EH (cell line): ENCODE results near the gene TH.
"Not testable (repeated sequence)": the region's sequence is repeated elsewhere in the genome, so short reads cannot be mapped to it uniquely, and the experiment has no call there.

Experiments used
- DNase-seq: peaks from one replicate; pipeline ENCODE4 v3.0.0-alpha.2; 2015; ENCODE audit warnings: low read depth

TH gene

GRCh38 chr11:2195756-2196088 lies 24.1 kb upstream of the TH start:
- DNase-seq, result no peak

GRCh38 chr11:2194877-2195755 lies 23.5 kb upstream of the TH start:
- DNase-seq, result peak; percentile 37

DNA sequence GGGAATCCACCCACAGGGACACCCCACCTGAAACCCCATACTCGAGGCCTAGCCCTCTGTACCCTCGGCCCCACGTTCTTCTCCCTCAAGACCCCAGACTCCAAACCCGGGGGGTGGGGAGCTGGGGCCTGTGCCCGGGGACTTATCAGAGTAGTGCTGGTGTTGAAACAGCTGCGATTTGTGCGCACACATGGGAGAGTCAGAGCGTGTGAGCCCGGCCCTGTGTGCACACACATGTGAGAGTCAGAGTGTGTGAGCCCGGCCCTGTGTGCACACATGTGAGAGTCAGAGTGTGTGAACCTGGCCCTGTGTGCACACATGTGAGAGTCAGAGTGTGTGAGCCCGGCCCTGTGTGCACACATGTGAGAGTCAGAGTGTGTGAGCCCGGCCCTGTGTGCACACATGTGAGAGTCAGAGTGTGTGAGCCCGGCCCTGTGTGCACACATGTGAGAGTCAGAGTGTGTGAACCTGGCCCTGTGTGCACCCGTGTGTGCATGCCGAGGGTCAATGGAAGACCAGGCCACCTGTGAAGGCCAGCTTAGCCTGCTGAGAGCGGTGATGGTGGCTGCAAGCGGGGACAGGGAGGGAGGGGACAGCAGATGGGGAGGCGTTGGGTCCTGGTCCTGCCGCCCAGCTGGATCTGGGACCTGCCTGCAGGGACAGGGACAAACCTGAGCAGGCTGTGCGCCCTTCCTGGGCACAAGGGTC lies 22.4 kb upstream of the TH start:
- DNase-seq, result not testable (repeated sequence)

DNA sequence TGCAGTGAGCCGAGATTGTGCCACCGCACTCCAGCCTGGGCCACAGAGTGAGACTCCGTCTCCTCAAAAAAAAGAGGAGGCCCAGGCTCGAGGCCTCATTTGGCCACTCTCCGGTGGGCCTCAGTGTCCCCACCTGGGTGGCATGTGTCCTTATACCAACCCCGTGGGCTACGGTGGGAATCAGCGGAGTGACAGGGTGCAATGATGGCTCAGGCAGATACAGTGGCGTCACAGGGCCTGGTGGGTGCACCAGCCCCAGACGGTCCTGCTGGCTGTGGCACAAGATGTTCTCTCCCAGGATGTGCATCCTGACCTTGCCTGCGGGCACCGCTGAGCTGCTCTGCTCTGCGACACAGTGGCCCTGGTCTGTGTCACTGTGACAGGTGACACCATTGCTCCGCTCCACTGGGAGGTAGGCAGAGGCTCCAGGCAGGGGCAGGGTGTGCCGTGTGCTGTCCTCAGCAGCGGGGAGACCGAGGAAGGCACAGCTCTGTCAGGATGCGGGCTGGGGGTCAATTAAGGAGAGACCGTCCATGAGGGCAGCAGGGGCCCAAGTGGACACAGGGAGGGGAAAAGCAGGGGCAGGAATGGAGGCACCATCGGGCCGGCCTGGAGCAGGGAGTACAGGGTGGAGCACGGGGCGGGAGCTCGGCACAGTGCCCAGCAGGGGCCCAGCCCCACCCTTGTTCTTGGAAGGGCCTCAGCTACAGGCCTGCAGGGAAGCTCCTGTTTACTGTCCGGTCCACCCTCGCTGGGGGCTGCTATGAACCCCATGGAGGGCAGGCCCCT lies 21.7 kb upstream of the TH start:
- no peak for DNase-seq

- no peak for DNase-seq
Measured at GRCh38 chr11:2192435-2192834, 20.8 kb upstream of the TH start.

GRCh38 chr11:2191883-2192282 lies 20.3 kb upstream of the TH start:
- no peak for DNase-seq

DNA sequence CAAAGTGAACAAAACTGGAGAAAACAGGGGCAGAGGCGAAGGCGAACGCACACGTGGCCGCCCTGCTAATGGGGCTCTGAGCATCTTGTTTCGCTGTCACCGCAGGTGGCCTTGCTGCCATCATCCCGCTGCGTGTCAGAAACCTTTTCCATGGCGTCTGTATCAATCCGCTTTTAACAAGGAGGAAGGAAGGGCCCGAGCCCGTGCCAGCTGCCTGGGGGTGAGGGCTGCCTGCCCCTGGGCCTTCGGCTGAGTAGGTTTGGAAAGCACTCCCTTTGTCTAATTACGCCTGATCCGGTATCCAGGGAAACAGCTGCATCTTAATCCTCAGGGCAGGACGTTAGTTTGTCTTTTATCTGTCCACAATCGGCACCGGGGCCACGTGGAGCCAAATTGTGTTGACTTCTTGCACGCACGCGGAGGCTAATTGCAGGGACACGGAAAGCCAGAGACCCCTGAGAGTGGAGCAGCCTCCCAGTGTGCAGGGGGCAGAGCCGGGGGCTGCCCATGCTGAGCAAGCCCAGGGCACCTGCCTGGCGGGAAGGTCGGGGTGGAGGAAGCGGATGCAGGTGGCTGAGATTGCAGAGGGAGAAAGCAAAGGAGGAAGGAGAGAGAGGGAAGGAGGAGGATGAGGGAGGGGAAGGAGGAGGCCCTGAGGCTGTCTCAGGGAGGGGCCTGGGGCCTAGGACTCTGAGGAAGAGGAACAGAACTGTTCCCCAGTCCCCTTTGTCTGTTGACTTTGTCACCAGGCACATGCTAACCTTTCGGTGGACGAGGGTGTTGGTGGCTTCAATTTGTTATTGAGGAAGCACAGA lies 19.2 kb upstream of the TH start:
- no peak for DNase-seq

GRCh38 chr11:2189938-2190656 lies 18.5 kb upstream of the TH start:
- DNase-seq, result no peak

DNA sequence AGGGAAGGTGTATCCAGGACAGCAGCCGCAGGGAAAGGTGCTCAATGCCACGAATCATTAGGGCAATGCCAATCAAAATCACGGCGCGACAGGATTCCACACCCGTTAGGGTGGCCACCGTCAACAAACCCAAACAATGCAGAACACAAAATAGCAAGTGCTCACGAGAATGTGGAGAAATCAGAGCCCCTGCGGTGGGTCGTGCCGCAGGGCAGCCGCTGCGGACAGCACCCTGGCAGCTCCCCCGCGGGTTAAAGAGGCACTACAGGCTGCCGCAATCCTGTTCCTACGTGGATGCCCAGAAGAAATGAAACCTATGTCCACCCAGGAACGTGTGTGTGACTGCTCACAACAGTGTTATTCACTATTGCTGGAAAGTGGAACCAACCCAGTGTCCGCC lies 17.1 kb upstream of the TH start:
- no peak for DNase-seq

DNA sequence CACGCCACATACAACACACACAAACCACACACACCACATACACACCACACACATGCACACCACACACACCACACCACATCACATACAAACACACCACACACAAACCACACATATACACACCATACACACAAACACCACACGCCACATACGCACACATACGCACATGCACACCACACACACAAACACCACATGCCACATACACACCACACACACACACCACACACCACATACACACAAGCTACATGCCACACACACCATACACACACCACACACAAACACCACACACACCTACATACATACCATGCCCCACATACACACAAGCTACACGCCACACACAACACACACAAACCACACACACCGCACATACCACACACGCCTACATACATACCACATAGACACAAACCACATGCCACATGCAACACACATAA lies 15.7 kb upstream of the TH start:
- no peak for DNase-seq

GRCh38 chr11:2186669-2187279 lies 15.2 kb upstream of the TH start:
- peak; percentile 17 for DNase-seq

DNA sequence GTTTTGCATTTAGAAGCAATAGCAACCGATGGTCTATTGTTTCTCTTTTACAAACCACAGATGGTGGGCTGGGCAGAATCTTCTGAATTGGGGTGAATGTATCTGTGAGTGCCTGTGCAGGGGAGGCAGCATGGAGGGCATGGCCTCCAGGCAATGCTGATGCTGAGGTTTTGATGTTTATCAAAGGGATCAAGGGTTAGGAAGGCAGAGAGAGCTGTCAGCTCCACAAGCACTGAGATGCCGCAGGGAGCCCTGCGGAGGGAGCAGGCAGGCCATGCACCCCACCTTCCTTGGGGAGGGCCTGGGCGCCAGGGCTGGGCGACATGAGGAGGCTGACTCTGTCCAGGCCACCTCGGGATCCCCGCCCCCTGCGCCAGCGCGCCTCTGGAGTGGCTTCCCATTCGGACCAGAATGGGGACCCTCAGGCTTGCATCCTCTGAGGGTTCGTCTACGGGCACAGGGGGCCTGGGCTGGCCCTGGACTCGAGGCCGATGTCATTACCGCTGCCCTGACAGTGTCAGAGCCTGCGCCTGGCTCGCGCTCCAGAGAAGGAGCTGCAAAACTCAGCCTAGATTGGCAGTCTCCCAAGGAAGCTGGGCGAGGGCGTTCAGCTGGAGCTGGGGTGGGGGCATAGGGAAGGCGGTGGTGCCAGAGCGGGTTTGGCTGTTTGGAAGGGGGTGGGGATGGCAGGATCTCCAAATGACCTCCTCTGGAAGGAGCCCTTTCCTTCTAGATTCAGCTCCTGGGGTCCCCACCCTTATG lies 13.9 kb upstream of the TH start:
- DNase-seq, result no peak

GRCh38 chr11:2182692-2183474 lies 11.3 kb upstream of the TH start:
- DNase-seq, result no peak

DNA sequence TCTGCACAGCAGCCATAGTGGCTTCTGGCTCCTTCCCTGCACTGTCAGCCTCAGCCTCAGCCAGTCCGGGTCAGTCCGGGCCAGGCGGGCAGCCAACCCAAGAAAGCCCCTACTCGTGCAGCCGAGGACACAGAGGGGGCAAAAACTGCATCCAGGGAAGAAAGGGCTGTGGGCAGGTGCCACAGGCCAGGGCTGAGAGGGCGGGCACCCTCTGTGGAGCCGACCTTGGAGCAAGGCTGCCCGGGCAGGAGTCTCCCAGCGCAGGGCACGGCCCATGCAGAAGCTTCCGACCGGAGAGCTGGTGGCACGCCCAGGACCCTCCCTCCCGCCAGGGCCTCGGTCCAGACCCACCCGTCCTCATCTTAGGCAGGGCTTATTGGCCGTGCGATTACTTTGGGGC lies 10.5 kb upstream of the TH start:
- DNase-seq, result no peak

- peak; percentile 28 for DNase-seq
Measured at GRCh38 chr11:2180789-2181370, 9.3 kb upstream of the TH start.

DNA sequence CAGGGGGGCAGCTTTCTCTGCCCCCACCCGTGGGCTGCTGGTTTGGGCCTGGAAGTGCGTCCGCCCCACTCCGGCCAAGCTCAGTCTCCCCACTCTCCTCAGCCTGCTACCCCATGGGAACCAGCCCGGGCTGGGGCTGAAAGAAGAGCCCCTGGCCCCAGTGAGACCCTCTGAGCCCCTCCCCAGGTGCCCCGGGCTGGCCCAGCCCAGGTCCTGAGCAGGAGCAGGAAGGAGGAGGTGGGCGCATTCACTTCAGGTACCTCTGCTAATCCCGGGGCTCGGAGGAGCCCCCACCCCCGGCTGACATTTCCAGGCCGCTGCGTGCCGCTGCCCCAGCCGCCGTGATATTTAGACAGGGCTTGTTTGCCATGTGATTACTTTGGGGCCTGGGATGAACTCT lies 8.7 kb upstream of the TH start:
- no peak for DNase-seq

DNA sequence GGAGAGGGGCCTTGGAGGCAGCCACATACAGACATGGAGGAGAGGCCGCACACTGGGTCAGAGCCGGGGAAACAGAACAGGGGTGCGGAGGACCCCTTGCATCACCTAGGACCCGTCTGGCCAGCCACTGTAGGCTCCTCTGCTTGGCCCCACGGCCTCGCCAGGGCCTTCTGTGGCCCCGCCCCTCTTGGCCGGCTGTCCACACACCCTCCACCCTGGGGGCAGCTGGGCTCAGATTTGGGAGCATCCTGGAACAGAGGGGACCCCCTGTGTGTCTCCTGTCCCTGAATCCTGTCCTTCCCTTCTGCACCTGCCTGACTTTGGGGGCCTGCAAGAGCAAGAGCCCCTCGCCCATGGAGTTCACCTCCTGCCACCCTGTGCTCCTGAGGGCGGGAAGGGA lies 7.9 kb upstream of the TH start:
- no peak for DNase-seq

- peak; percentile 75 for DNase-seq
Measured at GRCh38 chr11:2178906-2179494, 7.4 kb upstream of the TH start.
